Gastrocnemius medialis (tissue), 4 donors: Measurements from ENCODE around the gene SHROOM4. TPM values are rescaled to one million over a fixed set of nuclear protein-coding genes. Genes with fewer than 3 reads are reported as not detected.

Experiments used
- ATAC-seq, 2 donors: fragments of 150-250 bp; one replicate each; pipeline ENCODE4 v1.9.1; 2016
- DNase-seq, 2 donors: peaks; one replicate each; pipeline ENCODE4 v3.0.0-alpha.2; 2019
- H3K27ac ChIP-seq, 4 donors: fragments of 200-600 bp; sonication (generic); 1 replicate in 1 of 4; 2 replicates in 3 of 4; pipeline ENCODE4 v1.5.1; 2016 to 2018; ENCODE audit warnings: mild to moderate bottlenecking in 2 of 4, moderate library complexity in 1 of 4
- H3K27me3 ChIP-seq, 3 donors: fragments of 200-600 bp; sonication (generic) in 2 of 3; 1 replicate in 1 of 3; 2 replicates in 2 of 3; pipeline versions ENCODE4 v1.5.1 to v1.6.0; 2016 to 2019; ENCODE audit warnings: mild to moderate bottlenecking in 1 of 3, moderate library complexity in 1 of 3
- H3K36me3 ChIP-seq, 2 donors: fragments of 200-600 bp; sonication (generic) in 1 of 2; one replicate each; pipeline ENCODE4 v1.5.1; 2017 to 2018
- H3K4me1 ChIP-seq, 2 donors: fragments of 200-600 bp; sonication (generic) in 1 of 2; one replicate each; pipeline ENCODE4 v1.5.1; 2016 to 2017; ENCODE audit warnings: mild to moderate bottlenecking in 2 of 2
- H3K4me3 ChIP-seq, 4 donors: fragments of 200-600 bp; sonication (generic) in 3 of 4; 1 replicate in 1 of 4; 2 replicates in 3 of 4; pipeline ENCODE4 v1.5.1; 2016 to 2019; ENCODE audit warnings: mild to moderate bottlenecking in 2 of 4
- H3K9me3 ChIP-seq, 3 donors: fragments of 200-600 bp; sonication (generic) in 2 of 3; 1 replicate in 1 of 3; 2 replicates in 2 of 3; pipeline ENCODE4 v1.5.1; 2016 to 2019
- CTCF ChIP-seq, 5 experiments: fragments of 450-650 bp in 3 of 5; fragments of 200-600 bp in 2 of 5; sonication (generic) in 2 of 5; IDR thresholded peaks in 4 of 5; conservative IDR thresholded peaks in 1 of 5; 1 replicate in 4 of 5; 2 replicates in 1 of 5; pipeline ENCODE4 v1.5.1; 2016 to 2019; ENCODE audit warnings: antibody characterized with exemption in 5 of 5, mild to moderate bottlenecking in 3 of 5, moderate library complexity in 3 of 5
- POLR2A ChIP-seq, 2 donors: fragments of 450-650 bp; IDR thresholded peaks; one replicate each; pipeline ENCODE4 v1.6.1; 2017; ENCODE audit warnings: antibody characterized with exemption in 2 of 2, mild to moderate bottlenecking in 2 of 2, moderate library complexity in 2 of 2
- in situ Hi-C, 4 donors: fragments of 200-750 bp; cut with MboI; loops; one replicate each; pipeline versions ENCODE4 v1.15.0 to v1.8.0; 2017; ENCODE audit warnings: low sequenced_read_pairs in 4 of 4
- intact Hi-C: fragments of 100-400 bp; cut with DNase I; formaldehyde crosslinking; loops from one replicate; pipeline ENCODE4 v1.15.1; 2023; ENCODE audit warnings: low total_unique reads
- total RNA-seq, 4 donors: library from RNA; depleted of rRNA; stranded (reverse); fragments of >200 nt; gene quantifications; one replicate each; pipeline versions ENCODE4 v1.1.0 to v1.2.3, GENCODE V29; 2016

The SHROOM4 gene
- total RNA-seq, 4 donors from 2014 or later, result 3.8 to 6.1 (median 4.5) TPM

GRCh38 chrX:50725310-50725709 lies 88.7 kb downstream of the SHROOM4 start:
- in situ Hi-C loops, result no loop called here
- no peak for ATAC-seq
- Histone ChIP-seq H3K4me1 (no peaks in the 10 kb centered on the region), H3K9me3 (no peaks in the 10 kb centered on the region), H3K27ac (no peak overlapping the region), H3K27me3 (no peaks in the 10 kb centered on the region), H3K4me3 (no peak overlapping the region), H3K36me3 (no peaks in the 10 kb centered on the region)
- intact Hi-C loops, result no loop called here
- TF ChIP-seq POLR2A (IDR thresholded peaks at IDR 0.05) (no peak), CTCF (IDR thresholded peaks at IDR 0.05 in 4 of 5, conservative IDR thresholded peaks at IDR 0.05 in 1 of 5) (no peak)
- no peak for DNase-seq

GRCh38 chrX:50723006-50723405 lies 91.0 kb downstream of the SHROOM4 start:
- TF ChIP-seq CTCF (IDR thresholded peaks at IDR 0.05 in 4 of 5, conservative IDR thresholded peaks at IDR 0.05 in 1 of 5) (no peak), POLR2A (IDR thresholded peaks at IDR 0.05) (no peak)
- no peak for ATAC-seq
- Histone ChIP-seq H3K27me3 (no peaks in the 10 kb centered on the region), H3K36me3 (no peaks in the 10 kb centered on the region), H3K4me3 (no peak overlapping the region), H3K9me3 (no peaks in the 10 kb centered on the region), H3K4me1 (no peaks in the 10 kb centered on the region), H3K27ac (no peak overlapping the region)
- intact Hi-C loops (no loop called here), in situ Hi-C loops (no loop called here)
- no peak for DNase-seq

- Histone ChIP-seq H3K27ac (no peak overlapping the region), H3K4me1 (no peaks in the 10 kb centered on the region), H3K36me3 (no peaks in the 10 kb centered on the region), H3K4me3 (no peak overlapping the region), H3K27me3 (no peaks in the 10 kb centered on the region), H3K9me3 (no peaks in the 10 kb centered on the region)
- intact Hi-C loops, result no loop called here
- in situ Hi-C loops, result no loop called here
- no peak for TF ChIP-seq POLR2A (IDR thresholded peaks at IDR 0.05)
- TF ChIP-seq CTCF (IDR thresholded peaks at IDR 0.05 in 4 of 5, conservative IDR thresholded peaks at IDR 0.05 in 1 of 5), result no peak
- ATAC-seq (no peak), DNase-seq (no peak)
Measured at GRCh38 chrX:50721764-50722521, 92.1 kb downstream of the SHROOM4 start.

GRCh38 chrX:50719614-50720013 lies 94.4 kb downstream of the SHROOM4 start:
- Histone ChIP-seq H3K4me3 (no peak overlapping the region), H3K27me3 (no peaks in the 10 kb centered on the region), H3K36me3 (no peaks in the 10 kb centered on the region), H3K9me3 (no peaks in the 10 kb centered on the region), H3K4me1 (no peaks in the 10 kb centered on the region), H3K27ac (no peak overlapping the region)
- intact Hi-C loops, result no loop called here
- no peak for TF ChIP-seq CTCF (IDR thresholded peaks at IDR 0.05 in 4 of 5, conservative IDR thresholded peaks at IDR 0.05 in 1 of 5)
- no peak for TF ChIP-seq POLR2A (IDR thresholded peaks at IDR 0.05)
- in situ Hi-C loops, result loop anchor here in 1 of 4 donors (10.0 kb wide), 1 partner anchor 55 kb away; no protein-coding TSS in a partner anchor
- ATAC-seq, result no peak
- DNase-seq, result no peak
